Measurements from ENCODE around the gene TM4SF20.

DNA sequence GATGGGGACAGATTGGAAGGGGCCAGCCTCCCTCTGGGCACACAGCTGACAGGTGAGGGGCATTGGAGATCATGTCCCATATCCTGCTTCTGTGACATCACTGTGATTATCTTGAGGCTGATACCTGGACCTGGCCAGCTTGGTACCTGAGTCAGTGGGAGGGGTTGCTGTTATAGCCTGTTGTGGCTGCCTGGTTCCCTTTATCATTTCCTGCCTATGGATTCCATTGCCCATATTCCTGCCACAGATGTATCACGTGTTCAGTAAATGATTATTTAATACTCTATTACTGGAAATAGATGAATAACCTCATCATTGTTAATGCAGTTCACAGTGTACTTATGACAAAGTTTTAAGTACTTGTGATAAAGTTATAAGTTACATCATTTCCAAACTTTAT lies 16.4 kb upstream of the TM4SF20 start:
- TF ChIP-seq, protein P1, sequence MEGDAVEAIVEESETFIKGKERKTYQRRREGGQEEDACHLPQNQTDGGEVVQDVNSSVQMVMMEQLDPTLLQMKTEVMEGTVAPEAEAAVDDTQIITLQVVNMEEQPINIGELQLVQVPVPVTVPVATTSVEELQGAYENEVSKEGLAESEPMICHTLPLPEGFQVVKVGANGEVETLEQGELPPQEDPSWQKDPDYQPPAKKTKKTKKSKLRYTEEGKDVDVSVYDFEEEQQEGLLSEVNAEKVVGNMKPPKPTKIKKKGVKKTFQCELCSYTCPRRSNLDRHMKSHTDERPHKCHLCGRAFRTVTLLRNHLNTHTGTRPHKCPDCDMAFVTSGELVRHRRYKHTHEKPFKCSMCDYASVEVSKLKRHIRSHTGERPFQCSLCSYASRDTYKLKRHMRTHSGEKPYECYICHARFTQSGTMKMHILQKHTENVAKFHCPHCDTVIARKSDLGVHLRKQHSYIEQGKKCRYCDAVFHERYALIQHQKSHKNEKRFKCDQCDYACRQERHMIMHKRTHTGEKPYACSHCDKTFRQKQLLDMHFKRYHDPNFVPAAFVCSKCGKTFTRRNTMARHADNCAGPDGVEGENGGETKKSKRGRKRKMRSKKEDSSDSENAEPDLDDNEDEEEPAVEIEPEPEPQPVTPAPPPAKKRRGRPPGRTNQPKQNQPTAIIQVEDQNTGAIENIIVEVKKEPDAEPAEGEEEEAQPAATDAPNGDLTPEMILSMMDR (IDR thresholded peaks at IDR 0.05; ENCODE audit: low read depth, low read length, missing input control), result no peak
- no peak for TF ChIP-seq JUND (IDR thresholded peaks at IDR 0.05)
- TF ChIP-seq, protein P2, sequence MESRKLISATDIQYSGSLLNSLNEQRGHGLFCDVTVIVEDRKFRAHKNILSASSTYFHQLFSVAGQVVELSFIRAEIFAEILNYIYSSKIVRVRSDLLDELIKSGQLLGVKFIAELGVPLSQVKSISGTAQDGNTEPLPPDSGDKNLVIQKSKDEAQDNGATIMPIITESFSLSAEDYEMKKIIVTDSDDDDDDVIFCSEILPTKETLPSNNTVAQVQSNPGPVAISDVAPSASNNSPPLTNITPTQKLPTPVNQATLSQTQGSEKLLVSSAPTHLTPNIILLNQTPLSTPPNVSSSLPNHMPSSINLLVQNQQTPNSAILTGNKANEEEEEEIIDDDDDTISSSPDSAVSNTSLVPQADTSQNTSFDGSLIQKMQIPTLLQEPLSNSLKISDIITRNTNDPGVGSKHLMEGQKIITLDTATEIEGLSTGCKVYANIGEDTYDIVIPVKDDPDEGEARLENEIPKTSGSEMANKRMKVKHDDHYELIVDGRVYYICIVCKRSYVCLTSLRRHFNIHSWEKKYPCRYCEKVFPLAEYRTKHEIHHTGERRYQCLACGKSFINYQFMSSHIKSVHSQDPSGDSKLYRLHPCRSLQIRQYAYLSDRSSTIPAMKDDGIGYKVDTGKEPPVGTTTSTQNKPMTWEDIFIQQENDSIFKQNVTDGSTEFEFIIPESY (IDR thresholded peaks at IDR 0.05), result no peak
- TF ChIP-seq EGR1 (IDR thresholded peaks at IDR 0.05; ENCODE audit: low read depth in 2 of 2), result no peak
- no peak for TF ChIP-seq RXRA (IDR thresholded peaks at IDR 0.05)
- TF ChIP-seq, protein P3, sequence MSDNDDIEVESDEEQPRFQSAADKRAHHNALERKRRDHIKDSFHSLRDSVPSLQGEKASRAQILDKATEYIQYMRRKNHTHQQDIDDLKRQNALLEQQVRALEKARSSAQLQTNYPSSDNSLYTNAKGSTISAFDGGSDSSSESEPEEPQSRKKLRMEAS (IDR thresholded peaks at IDR 0.05), result no peak
- no peak for TF ChIP-seq TAF1 (conservative IDR thresholded peaks at IDR 0.05)
- TF ChIP-seq, protein P4, sequence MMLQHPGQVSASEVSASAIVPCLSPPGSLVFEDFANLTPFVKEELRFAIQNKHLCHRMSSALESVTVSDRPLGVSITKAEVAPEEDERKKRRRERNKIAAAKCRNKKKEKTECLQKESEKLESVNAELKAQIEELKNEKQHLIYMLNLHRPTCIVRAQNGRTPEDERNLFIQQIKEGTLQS (IDR thresholded peaks at IDR 0.05), result no peak
- TF ChIP-seq RAD21 (IDR thresholded peaks at IDR 0.05), result no peak
- TF ChIP-seq FOXA2 (IDR thresholded peaks at IDR 0.05), result no peak
- TF ChIP-seq FOXA1 (IDR thresholded peaks at IDR 0.05), result no peak
- TF ChIP-seq, protein P5, sequence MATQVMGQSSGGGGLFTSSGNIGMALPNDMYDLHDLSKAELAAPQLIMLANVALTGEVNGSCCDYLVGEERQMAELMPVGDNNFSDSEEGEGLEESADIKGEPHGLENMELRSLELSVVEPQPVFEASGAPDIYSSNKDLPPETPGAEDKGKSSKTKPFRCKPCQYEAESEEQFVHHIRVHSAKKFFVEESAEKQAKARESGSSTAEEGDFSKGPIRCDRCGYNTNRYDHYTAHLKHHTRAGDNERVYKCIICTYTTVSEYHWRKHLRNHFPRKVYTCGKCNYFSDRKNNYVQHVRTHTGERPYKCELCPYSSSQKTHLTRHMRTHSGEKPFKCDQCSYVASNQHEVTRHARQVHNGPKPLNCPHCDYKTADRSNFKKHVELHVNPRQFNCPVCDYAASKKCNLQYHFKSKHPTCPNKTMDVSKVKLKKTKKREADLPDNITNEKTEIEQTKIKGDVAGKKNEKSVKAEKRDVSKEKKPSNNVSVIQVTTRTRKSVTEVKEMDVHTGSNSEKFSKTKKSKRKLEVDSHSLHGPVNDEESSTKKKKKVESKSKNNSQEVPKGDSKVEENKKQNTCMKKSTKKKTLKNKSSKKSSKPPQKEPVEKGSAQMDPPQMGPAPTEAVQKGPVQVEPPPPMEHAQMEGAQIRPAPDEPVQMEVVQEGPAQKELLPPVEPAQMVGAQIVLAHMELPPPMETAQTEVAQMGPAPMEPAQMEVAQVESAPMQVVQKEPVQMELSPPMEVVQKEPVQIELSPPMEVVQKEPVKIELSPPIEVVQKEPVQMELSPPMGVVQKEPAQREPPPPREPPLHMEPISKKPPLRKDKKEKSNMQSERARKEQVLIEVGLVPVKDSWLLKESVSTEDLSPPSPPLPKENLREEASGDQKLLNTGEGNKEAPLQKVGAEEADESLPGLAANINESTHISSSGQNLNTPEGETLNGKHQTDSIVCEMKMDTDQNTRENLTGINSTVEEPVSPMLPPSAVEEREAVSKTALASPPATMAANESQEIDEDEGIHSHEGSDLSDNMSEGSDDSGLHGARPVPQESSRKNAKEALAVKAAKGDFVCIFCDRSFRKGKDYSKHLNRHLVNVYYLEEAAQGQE (IDR thresholded peaks at IDR 0.05), result no peak
- no peak for TF ChIP-seq GABPA (IDR thresholded peaks at IDR 0.05 in 1 of 2, conservative IDR thresholded peaks at IDR 0.05 in 1 of 2)
- TF ChIP-seq YY1 (IDR thresholded peaks at IDR 0.05), result no peak
